Activated CD4-positive, CD25-positive, alpha-beta regulatory T cell treated with anti-CD3 and anti-CD28 coated beads, Interleukin-2, amount 50 U/mL, for 16 hours (primary cell): ENCODE results near the gene RFLNA.

ENCODE experiments used
- DNase-seq: peaks from one replicate; pipeline ENCODE4 v3.0.0-alpha.2; 2020; ENCODE audit warnings: low read depth, low spot score

Gene RFLNA

DNA sequence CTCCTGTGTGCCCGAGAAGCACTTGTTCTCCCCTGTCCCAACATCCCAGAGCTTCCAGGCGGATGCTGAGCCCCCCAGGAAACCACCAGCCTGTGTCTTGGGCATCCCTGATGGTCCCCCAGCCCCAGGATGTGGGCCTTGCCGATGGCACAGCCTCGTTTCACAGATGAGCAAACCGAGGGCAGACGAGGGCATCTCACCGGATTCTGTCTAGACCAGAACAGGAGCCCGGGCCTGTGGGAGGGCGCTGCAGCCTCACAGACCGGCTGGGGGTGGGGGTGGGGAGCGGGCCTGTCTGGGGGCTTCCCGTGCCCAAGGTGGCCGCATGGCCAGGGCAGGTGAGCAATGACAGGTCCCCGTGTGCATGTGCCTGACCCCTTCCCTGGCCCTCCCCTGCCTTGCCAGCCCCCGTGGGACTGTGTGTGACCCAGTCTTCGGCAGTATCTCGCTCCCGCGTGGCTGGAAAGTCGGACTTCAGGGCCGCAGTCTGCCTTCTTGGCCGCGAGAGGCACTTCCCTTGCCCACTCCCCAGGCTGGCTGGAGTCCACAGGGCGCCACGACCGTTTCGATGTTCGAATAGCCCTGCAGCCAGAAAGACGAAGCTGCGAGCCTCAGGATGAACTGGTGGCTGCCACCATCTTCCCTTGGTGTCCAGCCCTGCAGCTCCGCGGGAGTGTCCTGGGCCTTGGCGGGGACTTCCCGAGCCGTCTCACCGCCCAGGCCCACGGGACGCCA is 8.9 kb downstream of the RFLNA start:
- DNase-seq = no peak

DNA sequence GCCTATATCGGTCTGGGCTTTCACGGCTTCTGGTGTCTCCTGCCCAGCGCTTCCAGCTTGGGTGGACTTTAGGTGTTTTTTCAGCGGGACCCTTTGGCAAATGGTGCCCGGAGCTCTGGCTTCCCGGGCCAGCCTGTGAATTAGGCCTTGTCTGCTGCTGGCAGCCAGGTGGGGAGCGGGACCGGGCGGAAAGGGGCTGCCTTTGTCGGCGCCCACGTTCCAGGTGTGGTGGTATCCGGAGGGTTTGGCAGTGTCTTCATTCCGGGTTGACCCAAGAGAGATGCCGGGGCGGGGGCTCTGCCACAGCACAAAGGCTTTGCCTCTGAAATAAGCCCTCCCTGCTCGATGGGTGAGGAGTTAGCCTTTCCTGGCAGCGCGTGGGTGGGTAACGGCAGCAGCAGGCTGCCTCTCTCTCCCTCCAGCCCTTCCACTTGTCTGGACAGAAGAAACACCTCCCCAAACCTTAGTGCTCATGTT is 9.5 kb downstream of the RFLNA start:
- no peak for DNase-seq

DNA sequence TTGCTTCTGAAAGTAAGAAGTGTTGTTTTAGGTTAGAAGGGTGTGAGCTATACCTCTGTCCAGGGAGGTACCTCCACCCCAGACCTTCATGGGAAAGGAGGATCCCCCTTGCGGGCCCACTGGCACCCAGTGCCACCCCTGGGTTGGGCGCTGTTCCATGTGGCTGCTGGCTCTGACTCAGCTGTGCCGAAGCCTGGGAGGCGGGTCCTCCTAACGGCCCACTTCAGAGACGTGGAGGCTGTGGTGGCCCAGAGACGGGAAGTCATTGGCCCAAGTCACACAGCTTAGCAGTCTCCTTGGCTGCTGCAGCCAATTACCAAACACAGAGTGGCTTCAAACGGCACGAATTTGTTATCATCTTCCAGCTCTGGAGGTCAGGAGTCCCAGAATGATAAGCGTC is 10.2 kb downstream of the RFLNA start:
- no peak for DNase-seq

DNA sequence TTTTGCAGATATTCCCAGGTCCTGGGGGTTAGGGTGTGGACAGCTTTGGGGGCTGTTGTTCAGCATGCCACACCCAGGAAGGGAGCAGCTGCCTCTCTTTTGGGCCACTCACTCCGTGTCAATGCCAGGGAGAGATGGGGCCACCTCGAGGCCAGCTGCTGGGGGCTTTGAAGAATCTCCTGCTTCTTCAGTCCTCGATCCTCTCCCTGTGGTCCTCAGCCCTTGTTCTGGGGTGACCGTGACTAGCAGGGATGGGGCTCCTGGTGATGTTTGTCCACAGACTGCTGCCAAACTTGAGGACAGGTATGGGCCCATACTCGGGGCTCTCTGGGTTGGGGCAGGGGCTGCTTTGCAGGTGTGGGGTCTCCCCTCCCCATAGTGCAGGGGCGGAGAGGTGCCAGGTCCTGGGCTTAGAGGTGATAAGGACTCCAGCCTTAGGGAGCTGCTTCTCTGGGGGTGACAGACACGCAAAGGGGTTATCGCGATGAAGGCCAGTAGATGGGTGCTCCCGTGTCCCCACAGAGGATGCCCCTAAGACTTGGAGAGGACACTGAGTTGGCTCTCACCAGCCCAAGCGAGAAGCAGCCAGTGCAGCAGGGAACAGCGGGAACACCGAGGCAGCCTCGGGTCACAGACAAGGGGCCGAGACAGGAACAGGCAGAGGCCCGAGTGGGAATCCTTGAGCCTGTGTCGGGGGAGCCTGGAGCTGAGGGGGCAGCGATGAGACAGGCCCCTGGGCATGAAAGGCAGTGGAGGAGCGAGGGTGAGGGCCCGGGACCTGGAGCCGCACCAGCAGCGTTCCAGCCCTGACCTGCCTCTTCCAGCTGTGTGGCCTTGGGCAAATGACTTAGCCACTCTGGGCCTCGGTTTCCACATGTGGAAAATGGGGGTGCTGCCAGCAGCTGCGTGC is 11.1 kb downstream of the RFLNA start:
- no peak for DNase-seq

DNA sequence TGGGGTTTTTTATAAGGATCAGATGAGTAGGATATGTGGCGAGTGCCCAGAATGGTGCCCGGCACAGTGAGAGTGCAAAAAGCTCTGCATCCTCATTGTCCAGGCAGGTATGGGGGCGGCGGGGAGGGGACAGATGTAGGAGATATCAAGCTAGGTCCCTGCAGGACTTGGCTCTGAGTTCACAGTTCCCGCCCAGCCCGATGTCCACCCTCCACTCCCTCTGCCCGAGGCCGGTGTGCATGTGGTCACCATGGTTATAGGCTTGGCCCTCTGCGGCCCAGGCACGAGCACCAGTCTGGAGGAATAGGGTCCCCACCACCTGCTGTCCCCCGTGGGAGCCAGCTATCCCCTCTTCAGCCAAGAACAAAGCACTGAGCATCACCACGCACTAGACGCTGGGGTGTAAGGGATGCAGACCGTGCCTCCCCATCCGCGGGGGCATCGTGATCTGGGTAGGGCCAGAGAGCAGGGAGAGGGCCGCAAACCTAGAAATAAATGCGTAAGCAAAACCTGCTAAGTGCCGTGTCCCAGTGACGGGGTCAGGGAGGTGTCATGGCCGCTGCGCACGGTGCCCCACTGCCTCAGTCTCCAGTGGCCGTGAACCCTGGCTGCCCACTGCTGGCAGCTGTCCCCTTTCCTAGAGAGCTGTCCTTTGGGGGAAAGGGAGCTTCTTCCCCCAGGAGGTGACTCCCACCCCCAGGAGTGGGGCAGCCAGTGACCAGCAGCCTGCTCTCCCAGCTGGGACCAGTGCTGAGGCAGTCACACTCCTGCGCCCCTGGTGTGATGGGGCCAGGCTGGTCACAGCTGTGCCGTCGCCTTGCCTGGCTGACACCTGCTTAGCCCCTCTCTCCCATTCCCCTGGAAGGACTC is 12.0 kb downstream of the RFLNA start:
- no peak for DNase-seq

- no peak for DNase-seq
Observed at GRCh38 chr12:124307556-124307825, 12.6 kb downstream of the RFLNA start.

- no peak for DNase-seq
Observed at GRCh38 chr12:124308741-124309140, 13.8 kb downstream of the RFLNA start.

DNA sequence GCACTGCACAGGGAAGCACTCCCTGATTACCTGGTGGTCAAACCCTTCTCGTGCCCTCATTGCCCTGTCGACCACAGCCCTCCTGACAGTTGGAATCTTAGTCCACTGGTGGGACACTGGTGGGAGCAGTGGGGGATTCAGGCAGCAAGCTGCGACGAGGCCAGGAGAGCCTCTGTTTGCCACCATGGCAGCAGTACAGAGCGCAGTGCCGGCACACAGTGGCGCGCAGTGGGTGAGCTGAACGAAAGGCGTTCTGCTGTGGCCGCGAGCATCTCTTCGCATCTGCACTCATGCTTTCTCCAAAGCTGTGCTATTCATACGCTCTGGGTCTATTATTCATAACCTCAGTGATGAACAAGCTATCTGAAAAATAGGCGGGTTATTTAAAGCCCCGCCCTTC is 14.3 kb downstream of the RFLNA start:
- DNase-seq = no peak

DNA sequence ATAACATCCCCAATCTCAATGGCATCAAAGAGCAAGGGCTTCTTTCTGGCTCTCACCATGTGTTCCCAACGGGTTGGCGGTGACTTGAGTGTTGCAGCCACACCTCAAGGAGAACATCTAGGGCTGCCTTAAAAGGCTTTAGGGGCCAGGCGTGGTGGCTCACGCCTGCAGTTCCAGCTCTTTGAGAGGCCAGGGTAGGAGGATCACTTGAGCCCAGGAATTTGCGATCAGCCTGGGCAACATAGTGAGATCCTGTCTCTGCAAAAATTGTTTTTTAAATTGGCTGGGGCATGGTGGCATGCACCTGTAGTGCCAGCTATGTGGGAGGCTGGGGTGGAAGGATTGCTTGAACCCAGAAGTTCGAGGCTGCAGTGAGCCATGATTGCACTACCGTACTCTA is 14.9 kb downstream of the RFLNA start:
- no peak for DNase-seq

DNA sequence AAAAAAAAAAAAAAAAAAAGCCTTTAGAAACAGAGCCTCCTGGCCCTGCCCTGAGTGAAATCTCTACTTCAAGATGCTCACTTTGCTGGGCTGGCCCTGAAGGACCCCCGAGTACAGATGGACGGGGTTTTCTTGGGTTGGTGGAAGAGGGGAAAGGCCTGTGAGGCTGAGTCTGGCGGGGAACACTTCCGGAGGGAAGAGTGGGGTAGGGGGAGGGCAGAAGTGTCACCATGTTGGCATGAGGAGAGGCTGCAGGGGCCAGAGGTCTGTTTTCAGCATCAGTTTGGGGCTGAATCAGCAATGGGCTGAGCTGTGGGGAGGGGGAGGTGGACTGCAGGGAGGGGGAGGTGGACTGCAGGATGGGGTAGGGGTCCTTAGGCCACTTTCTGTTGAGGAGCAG is 15.3 kb downstream of the RFLNA start:
- DNase-seq = no peak

GRCh38 chr12:124310785-124311184 is 15.9 kb downstream of the RFLNA start:
- no peak for DNase-seq

GRCh38 chr12:124311292-124312109 is 16.6 kb downstream of the RFLNA start:
- no peak for DNase-seq

DNA sequence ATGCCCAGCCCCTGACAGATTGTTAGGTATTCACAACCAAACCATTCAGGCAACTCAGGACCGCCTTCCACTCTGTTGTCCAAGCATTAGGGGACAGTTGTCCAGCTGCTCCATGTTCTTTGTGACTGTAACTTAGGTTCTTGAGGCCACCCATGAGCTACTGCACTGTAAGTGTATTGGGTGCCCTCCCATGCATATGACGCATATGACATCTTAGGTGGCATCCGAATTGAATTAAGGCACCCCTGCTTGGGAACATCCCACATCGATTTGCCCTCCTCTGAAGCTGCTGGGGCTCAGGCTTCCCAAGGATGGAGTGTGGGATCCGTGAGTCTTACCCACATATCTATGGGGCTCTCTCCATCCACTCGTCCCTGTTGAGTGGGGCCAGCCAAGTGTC is 17.7 kb downstream of the RFLNA start:
- DNase-seq = no peak

DNA sequence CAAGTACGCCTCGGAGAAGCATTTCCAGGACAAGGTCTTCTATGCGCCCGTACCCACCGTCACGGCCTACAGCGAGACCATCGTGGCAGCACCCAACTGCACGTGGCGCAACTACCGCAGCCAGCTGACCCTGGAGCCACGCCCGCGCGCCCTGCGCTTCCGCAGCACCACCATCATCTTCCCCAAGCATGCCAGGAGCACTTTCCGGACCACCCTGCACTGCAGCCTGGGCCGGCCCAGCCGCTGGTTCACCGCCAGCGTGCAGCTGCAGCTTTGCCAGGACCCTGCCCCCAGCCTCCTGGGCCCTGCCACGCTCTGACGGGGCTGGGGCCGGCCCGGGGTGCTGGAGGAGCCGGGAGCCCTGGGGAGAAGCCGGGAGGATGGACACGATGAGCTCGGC is 19.3 kb downstream of the RFLNA start:
- no peak for DNase-seq

- no peak for DNase-seq
Observed at GRCh38 chr12:124314766-124315165, 19.9 kb downstream of the RFLNA start.

DNA sequence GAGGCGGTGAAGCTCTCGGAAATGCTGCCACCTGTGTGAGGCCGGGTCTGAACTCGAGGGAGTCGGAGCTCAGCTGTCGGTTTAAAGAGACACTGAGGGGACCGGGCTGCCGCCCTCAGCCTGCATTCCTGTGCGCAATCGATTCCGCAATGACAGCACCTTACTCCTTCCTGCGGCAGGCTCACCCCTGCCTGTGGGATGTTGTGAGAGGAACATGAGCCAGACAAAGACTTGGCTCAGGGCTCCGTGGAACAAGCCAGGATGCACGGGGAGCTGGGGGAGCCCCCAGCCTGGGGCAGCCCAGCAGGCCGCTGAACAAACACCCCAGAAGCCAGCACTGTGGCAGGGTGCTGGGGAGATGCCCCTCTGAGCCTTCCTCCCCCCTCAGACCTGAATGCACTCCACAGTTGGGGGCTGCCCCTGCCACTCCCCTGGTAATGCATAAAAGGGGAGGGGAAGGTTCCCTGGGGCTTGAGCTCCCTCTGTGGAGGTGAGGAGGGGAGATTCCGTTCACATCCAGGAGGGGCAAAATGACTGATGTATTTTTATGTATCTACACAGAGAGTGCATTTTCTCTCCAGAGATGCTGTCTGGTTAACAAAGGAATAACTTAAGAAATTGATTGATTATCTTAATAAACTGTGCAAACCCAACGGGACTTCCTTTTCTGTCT is 20.6 kb downstream of the RFLNA start:
- no peak for DNase-seq

DNA sequence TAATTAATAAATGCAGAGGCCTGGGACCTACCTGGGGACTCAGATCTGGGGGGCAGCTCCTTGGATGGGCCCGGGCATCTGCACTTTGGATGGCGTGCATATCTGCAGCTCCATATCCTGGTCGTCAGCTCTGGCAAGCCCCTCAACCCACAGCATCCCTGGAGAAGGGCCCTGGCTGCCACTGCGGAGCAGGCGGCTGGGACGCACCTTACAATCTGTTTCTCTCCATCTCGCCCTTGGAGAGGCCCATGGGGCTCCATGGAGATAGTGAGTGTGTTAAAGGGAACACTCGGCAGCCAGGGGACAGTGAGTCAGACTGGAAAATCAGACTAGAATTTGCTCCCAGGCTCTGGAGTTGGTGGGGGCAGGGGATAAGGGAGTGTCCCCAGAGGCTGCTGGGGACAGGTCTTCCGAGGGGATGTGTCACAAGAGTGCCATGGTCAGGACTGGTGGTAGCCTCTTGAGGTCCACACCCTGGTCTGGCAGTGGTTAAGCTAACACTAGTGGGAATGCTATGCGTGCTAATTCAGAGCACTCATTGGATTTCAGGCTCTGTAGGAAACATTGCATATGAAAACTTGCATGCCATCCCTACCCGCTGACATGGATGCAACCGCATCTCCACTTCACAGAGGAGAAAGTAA is 21.5 kb downstream of the RFLNA start:
- DNase-seq = no peak

DNA sequence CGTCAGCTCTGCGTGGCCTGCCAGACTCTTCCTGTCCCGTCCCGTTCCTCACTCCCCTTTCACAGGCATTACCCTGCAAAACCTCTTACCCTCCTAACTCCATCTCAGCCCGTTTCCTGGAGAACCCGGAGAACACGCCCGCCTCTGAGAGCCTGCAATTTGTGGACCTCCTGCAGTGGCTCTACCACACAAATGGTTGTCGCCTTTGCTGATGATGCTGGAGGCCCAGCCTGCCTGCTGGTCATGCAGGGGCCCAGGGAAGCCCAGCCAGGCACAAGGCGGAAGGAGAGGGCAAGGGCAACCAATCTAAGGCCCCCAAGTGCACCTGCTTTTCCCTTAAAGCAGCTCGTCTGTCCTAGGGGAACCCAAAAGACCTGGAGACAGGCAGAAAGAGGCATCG is 22.5 kb downstream of the RFLNA start:
- DNase-seq = no peak

- no peak for DNase-seq
Observed at GRCh38 chr12:124318278-124319020, 23.6 kb downstream of the RFLNA start.
